GM15510 (cell line): ENCODE results near the gene SQSTM1.

ENCODE experiments used
- POLR2A ChIP-seq: IDR thresholded peaks from 3 replicates; pipeline ENCODE4 v1.6.1; 2011; ENCODE audit warnings: borderline replicate concordance; ENCODE audit not compliant: insufficient read length; ENCODE audit errors: extremely low read depth

Gene SQSTM1

DNA sequence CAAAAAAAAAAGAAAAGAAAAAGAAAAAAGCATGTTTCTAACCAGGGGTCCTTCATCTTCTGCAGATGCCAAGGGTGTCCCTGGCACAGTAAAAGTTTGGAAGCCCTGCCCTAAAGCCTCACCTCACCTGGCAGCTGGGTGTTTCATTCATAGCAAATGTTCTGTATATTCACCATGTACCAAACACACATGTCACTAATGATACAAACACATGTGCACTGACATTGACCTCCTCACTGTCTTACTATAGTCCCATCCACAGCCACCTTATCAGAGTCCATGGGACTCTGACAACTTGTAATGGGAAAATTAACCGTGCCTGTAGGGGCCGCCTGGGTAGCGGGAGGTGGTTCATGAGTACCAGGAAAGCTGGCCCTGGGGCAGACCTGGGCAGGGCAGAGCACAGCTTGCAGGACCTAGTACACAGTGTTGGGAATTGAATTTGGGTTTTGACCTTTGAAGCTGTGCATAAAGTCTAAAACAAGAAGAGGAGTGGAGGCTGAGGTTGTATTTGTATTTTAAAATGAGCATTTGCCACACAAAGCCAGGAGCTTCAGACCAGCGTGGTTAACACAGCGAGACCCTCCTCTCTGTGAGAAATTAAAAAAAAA, 7.6 kb upstream of the SQSTM1 start:
- TF ChIP-seq POLR2A, result no peak

DNA sequence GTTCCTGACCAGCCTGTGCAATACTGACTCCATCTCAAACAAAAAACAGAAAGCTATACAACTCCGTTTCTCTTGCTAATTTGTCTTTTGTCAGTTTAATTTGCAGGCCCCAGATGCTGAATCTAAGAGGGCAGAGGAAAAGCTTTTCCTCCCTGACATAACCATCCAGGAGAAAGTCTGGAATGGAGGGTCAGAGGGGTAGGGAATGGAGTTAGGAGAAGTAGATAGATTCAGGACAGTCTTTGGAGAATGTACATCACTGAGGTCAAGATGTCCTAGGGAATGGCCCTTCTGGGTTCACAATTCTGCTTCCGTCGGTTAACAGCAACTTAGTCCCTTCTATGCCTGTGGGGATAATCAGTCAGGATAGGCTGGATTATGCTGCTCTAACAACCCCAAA, 6.6 kb upstream of the SQSTM1 start:
- no peak for TF ChIP-seq POLR2A

DNA sequence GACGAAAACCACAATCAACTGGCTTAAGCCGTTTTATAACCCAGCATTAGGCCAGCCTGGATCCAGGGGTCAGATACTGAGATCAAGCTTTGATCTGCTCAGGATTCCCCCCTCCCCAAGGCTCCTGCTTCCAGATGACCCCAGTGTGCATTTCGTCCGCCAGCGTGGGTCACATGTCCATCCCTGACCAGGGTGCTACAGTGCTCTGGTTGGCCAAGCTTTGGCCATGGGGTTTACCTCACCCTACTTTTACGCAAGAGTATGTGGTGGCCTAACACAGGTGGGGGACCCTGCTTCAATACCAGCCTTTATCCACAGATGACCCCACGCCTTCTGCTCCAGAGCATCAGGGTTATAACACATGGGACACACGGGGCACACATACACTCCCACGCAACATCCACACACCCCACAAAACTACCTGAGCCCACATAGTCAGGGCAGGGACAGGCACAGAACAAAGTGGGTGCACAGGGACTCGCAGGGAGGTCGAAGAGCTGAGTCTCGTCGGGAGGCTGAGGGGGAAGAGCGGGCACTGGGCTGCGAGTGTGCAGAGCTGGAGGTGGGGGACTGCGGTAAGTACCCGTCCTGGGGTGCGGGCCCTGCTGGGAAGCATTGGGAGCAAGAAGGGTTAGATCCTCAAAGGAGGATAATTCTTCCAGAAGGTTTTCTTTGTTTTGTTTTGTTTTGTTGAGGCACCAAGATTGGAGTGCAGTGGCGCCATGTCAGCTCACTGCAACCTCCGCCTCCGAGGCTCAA, 5.0 kb upstream of the SQSTM1 start:
- no peak for TF ChIP-seq POLR2A

DNA sequence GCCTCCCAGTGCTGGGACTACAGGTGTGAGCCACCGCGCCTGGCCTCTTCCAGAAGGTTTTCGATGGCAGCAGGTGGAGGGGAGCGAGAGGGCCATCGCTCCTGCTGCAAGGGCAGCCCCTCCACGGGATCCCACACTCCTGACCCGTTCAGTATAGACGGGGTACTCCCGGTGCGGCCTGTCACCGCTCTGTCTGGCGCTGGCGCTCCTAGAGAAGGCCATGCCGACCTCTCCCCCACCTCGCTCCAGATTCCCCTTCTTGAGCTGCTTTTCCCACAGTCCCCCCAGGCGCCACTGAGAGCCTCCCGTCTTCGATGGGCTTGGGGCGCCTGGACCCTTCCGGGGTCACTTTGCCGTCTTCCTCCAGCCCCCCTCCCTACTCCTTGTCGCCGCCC, 4.3 kb upstream of the SQSTM1 start:
- no peak for TF ChIP-seq POLR2A

DNA sequence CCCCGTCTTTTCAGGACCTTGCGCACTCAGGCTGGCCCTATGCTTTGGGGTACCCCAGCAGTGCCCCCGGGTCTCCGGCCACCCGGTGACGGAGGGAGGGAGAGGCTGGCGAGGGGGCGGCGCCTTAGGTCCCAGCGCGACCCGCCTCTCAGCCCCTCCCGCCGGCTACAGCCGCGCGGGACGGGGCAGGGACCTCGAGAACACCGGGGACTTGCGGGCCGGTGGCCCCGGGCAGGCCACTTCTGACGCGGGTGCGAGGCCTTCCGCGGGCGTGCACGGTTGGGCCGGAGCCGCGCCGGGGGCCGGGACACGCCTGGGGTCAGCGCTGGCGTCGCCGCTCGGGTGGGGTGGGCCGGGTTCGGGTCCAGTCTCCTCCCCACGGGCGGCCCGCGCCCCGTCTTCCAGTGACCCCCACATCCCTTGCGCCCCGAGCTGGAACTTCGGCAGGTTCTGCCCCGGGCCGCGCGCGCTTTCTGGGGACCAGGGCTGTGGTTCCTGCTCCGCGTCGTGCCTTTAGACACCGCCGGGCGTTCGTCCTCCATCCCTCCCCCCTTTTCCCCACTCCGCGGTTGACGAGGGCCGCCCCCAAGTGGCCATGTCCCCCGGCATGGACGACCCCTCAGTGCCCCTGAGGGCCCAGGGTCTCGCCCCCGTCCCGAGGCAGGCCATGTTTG, 3.8 kb upstream of the SQSTM1 start:
- TF ChIP-seq POLR2A, result no peak

DNA sequence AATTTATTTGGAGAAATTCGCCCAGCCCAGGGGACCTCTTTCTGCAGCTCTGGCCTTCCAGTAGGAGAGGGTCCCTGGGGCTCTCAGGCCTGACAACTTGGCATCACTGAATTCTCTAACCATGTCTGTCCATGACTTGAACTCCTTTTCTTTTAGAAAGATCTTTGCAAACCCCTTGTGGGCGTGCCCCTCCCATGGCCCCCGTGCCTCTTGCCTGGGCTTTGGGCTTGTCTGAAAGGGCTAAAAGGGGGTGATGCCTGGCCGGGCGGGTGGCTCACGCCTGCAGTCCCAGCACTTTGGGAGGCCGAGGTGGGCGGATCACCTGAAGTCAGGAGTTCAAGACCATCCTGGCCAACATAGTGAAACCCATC, 3.2 kb upstream of the SQSTM1 start:
- TF ChIP-seq POLR2A, result no peak

DNA sequence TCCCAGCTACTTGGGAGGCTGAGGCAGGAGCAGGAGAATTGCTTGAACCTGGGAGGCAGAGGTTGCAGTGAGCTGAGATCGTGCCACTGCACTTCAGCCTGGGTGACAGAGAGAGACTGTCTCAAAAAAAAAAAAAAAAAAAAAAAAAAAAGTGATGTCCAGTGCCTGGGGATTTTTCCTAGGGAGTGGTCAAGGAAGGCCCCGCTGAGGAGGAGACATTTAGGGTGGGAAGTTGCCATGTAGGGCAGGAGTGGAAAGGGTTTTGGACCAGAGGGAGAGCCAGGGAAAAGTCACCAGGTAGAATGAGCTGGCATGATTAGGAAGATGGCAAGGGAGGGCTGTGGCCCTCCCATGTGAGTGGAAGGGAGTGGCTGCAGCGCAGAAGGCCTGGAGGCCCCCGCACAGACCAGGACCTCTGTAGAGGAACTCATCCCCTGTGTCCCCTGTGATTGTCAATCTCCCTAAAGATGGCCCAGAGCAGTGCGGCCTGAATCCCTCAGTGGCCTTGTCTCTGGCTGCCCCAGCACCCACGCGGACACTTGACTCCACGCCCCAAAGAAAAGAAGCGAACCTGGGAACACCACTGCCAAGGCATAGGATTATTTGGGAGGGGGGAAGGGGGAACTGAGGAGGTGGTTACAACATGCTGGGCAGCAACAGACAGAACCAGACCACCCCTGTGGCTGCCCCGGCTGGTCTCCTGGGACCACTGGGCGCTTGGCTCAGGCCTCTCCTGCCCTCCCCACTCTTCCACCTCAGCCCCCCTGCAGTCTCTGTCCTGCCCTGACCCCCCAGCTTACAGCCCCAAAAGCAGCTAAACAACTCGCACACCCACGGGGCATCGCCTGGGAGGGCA, 2.6 kb upstream of the SQSTM1 start:
- TF ChIP-seq POLR2A, result no peak

DNA sequence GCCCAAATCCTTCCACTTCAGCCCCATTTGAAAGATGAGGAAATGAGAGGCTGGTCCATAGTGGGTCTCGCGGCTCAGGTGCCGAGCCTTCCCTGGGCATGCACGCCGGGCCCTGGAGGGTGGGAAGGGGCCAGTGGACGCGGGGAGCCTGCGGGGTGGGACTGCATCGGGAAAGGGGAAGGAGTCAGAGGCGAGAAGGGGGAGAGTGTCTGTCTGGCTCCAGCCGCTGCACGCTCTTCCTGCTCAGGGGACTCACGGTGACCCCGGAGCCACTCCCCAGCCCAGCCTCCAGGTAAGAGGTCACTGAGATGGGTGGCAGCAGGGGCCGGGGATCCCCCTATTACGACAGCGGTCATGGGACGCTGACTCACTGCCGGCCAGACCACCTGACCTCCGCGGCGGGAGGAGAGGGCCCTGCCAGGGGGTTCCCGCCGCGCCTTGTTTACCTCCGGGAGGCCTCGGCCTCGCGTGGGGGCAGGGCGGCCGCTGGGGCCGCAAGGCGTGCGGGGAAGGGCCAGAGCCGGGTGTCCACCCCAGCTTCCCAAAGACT, 1.9 kb upstream of the SQSTM1 start:
- TF ChIP-seq POLR2A, result peak; percentile 69

DNA sequence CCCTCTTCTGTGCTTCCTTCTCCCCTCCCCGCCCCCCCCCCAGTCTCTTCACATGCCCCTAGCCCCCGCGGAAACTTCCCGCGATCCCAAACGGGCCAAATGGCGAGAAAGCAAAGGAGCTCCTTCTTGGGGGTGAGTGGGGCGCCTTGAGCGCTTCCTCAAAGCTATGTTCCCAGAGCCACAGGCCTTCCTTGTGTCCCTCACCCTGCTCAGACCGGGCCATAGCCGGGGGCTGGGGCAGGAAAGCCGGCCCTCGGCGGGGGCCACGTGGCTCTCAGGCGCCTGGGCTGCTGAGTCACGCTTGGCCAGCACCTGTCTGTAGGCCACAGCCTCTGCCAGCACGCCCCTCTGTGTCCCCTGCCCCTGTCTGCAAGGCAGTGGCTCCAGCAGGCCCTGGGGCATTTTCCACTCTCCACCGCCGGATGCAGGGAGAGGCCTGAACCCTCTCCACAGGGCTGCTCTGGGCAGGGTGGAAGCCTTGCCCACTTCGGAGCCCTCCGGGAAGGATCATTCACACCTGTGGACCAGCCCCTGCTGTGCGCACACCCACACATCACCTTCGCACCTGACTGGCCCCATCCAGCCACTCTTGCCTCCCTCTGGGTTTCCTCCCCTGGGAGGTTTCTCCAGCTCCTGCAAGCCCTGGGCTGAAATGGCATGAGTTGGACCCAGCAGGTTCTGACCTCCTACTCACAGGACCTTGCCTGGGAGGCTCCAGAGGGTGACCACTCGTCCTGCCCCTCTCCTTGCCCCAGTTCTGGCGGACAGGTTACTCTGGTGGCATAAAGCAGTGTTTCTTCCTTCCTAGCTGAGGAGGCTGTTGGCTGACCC, 1.2 kb upstream of the SQSTM1 start:
- no peak for TF ChIP-seq POLR2A

DNA sequence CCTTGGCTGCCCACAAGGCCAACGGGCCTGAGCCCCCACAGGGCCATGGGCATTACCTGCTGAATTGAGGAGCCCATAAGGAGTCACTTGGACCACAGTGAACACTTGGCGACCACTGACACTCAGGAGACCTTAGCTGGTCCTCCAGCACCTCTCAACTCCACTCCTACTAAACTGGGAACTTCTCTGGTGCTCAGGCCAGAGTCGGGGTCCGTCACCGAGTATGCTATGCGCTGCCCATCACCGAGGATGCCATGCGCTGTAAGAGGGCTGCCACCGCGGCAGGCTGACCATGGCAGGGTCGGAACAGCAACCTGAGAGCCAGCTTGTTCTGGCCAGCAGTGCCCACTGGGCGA, 600 bp upstream of the SQSTM1 start:
- no peak for TF ChIP-seq POLR2A

DNA sequence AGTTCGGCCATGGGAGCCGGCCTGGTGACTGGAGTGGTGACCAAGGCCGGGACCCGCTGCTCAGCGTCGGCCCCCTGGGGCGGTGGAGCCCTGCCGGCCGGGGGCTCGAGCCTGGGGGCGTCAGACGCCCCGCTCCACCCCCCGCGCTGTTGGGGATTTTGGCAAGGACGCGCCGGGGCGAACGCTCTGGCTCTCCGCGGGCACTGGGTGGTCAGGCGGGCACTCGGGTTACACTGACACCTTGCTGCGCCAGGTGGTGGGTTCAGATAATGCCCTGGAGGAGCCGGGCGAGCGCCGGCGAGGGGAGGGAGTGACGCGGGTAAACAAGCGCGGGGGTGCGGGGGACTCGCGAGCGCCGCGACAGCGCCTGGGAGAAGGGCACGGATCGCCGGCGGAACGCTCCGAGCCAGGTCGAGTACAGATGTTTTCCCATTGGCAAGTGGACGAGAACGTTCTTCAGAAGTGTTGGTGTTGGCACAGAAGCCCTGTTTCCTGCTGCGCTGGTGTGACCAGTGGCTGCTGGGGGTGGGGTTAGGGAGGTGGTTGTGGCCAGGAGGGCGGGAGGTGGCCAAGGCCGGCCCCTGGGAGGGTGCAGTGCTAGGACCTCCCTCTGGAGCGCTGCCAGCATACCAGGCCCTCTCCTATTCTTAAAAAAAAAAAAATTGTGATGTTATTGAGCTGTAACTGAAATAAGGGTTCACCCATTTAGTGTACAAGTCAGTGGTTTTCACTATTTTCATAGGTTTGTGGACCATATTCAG, 773 bp downstream of the SQSTM1 start:
- TF ChIP-seq POLR2A, result peak; percentile 44

DNA sequence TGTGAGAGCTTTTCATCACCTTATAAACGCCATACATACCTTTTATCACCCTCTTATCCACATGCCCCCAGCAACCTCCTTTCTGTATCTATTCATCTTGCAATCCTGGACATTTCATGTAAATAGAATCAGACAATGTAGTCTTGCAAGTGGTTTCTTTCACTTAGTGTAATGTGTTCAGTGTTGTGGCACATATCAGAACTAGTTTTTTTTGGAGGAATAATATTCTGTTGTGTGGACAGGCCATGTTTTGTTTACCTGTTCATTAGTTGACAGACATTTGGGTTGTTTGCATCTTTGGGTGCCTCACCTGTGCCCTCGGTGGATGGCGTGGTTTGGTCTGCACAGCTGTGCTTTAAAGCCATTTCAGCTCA, 1.3 kb downstream of the SQSTM1 start:
- no peak for TF ChIP-seq POLR2A

DNA sequence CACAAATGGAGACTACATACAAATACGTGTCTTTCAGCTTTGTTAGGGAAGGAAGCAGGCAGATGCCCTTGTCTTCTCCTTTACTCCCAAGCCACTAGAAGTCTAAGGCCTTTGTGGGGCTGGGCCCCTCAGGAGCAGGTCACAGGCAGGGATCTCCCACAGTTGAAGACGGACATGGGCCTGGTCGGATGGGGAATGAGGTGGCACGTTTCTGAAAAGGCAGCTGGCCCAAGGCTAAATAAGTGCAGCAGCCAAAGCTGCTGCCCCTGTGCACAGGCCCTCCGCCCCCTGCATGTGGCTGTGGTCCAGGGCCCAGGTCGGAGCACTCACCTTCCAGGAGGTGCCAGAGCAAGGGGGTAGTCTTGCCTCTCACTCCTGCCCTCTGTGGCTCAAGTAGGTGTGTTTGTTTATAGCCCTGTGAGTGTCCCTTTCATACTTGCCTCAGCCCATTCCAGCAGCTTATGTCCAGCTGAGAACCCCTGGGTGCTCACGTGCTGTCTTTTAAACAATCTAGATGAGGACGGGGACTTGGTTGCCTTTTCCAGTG, 1.8 kb downstream of the SQSTM1 start:
- no peak for TF ChIP-seq POLR2A
